ENCODE data around the gene DGLUCY.

GRCh38 chr14:91256661-91257060 is 142.8 kb downstream of the DGLUCY start:
- TF ChIP-seq CTCF (IDR thresholded peaks at IDR 0.05) (no peak), POLR2A (IDR thresholded peaks at IDR 0.05) (no peak)
